MM.1S (cell line): Measurements from ENCODE around the gene OR51Q1.

Source experiments
- EZH2 ChIP-seq: fragments of 300-600 bp; sonication (generic); optimal IDR thresholded peaks from 2 replicates; pipeline ENCODE3; 2017; ENCODE audit warnings: low read depth, mild to moderate bottlenecking, antibody characterized with exemption, low read length, mixed read lengths
- TF ChIP-seq, protein P1 (sequence below): fragments of 300-600 bp; sonication (generic); IDR thresholded peaks from 2 replicates; pipeline ENCODE4 v1.5.1; 2016; ENCODE audit warnings: antibody characterized with exemption, low read length, mixed read lengths

GRCh38 chr11:5423131-5423530 is 1.2 kb downstream of the OR51Q1 start:
- TF ChIP-seq, protein P1, sequence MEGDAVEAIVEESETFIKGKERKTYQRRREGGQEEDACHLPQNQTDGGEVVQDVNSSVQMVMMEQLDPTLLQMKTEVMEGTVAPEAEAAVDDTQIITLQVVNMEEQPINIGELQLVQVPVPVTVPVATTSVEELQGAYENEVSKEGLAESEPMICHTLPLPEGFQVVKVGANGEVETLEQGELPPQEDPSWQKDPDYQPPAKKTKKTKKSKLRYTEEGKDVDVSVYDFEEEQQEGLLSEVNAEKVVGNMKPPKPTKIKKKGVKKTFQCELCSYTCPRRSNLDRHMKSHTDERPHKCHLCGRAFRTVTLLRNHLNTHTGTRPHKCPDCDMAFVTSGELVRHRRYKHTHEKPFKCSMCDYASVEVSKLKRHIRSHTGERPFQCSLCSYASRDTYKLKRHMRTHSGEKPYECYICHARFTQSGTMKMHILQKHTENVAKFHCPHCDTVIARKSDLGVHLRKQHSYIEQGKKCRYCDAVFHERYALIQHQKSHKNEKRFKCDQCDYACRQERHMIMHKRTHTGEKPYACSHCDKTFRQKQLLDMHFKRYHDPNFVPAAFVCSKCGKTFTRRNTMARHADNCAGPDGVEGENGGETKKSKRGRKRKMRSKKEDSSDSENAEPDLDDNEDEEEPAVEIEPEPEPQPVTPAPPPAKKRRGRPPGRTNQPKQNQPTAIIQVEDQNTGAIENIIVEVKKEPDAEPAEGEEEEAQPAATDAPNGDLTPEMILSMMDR: no peak
- TF ChIP-seq EZH2: no peak
